NCI-H2171 (cell line): ENCODE results near the gene EHBP1L1.

Experiments
- DNase-seq: peaks from one replicate; lab custom pipeline; 2025; lab: John Stamatoyannopoulos, UW

Gene EHBP1L1

GRCh38 chr11:65577756-65578109 is 1.9 kb downstream of the EHBP1L1 start:
- no peak for DNase-seq

GRCh38 chr11:65578134-65578533 is 2.3 kb downstream of the EHBP1L1 start:
- DNase-seq = no peak

GRCh38 chr11:65578667-65579066 is 2.8 kb downstream of the EHBP1L1 start:
- DNase-seq = no peak

- DNase-seq = no peak
Measured at GRCh38 chr11:65579291-65579690, 3.4 kb downstream of the EHBP1L1 start.

GRCh38 chr11:65580031-65580692 is 4.3 kb downstream of the EHBP1L1 start:
- DNase-seq = no peak

GRCh38 chr11:65580756-65581155 is 4.9 kb downstream of the EHBP1L1 start:
- DNase-seq = no peak

GRCh38 chr11:65581928-65582327 is 6.1 kb downstream of the EHBP1L1 start:
- no peak for DNase-seq

GRCh38 chr11:65583589-65583988 is 7.7 kb downstream of the EHBP1L1 start:
- DNase-seq = no peak

- DNase-seq = no peak
Measured at GRCh38 chr11:65584106-65584505, 8.3 kb downstream of the EHBP1L1 start.

- DNase-seq = no peak
Measured at GRCh38 chr11:65584723-65585171, 8.9 kb downstream of the EHBP1L1 start.

- no peak for DNase-seq
Measured at GRCh38 chr11:65585396-65586246, 9.8 kb downstream of the EHBP1L1 start.

- no peak for DNase-seq
Measured at GRCh38 chr11:65586247-65586630, 10.4 kb downstream of the EHBP1L1 start.

GRCh38 chr11:65586676-65587075 is 10.8 kb downstream of the EHBP1L1 start:
- DNase-seq = no peak

GRCh38 chr11:65588199-65589054 is 12.6 kb downstream of the EHBP1L1 start:
- DNase-seq = no peak

- DNase-seq = no peak
Measured at GRCh38 chr11:65589444-65590239, 13.8 kb downstream of the EHBP1L1 start.

- peak; percentile 50 for DNase-seq
Measured at GRCh38 chr11:65590240-65590738, 14.4 kb downstream of the EHBP1L1 start.

GRCh38 chr11:65591939-65592857 is 16.3 kb downstream of the EHBP1L1 start:
- no peak for DNase-seq

GRCh38 chr11:65592858-65593517 is 17.1 kb downstream of the EHBP1L1 start:
- DNase-seq = peak; percentile 51

- DNase-seq = no peak
Measured at GRCh38 chr11:65593518-65594414, 17.9 kb downstream of the EHBP1L1 start.
